GOT3 (cell line): Measurements from ENCODE around the gene ZNF652.
"Not testable (repeated sequence)": the region's sequence is repeated elsewhere in the genome, so short reads cannot be mapped to it uniquely, and the experiment has no call there.

ENCODE experiments used
- DNase-seq: peaks from one replicate; lab custom pipeline; 2025; ENCODE audit warnings: mixed read lengths; lab: John Stamatoyannopoulos, UW

Gene ZNF652

DNA sequence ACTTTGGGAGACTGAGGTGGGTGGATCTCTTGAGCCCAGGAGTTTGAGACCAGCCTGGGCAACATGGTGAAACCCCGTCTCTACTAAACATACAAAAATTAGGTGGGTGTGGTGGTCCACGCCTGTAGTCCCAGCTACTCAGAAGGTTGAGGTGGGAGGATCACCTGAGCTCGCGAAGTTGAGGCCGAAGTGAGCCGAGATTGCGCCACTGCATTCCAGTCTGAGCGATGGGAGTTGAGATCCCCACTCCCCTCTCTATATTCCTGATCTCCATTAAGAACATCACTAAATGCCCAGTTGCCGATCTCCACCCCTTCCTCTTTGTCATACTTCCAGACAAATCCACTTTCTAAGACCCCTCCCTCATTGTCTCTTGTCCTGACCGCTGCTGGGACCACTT, 24.3 kb upstream of the ZNF652 start:
- no peak for DNase-seq

DNA sequence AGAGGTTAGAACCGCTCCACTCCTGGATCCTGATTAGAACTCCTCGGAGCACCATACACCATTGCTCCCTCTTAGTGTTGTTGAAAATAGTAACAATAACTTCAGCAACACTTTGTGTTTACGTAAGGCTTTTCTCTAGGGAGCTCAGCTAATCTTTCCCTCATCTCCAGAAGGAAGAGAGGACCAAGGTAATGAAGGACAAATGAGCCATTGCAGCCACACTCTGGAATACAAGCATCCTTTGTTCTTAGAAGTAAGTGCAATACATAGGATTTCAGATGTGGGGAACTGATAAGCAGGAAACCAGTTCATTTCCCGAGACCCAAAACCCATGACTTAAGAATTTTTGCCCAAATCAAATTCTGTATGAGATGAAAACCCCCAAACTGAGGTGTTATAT, 22.9 kb upstream of the ZNF652 start:
- no peak for DNase-seq

DNA sequence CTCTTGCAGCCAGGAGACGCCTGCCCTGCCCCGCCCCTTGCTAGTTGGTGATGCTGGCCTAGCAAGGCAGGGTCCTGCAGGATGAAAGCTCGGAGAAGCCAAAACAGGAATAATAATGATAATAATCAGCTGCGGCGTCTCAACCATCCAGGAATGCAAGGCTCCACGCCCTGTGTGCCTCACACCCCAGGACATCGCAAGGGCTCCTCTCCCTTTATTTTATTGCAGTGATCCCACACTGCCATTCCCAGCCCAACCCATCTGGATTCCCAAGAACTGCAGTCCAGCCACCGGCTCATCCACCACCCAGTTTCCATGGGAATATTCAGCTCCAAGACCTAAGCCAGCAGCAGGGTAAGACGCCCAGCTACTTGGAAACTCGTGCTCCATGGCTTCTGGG, 21.0 kb upstream of the ZNF652 start:
- no peak for DNase-seq

DNA sequence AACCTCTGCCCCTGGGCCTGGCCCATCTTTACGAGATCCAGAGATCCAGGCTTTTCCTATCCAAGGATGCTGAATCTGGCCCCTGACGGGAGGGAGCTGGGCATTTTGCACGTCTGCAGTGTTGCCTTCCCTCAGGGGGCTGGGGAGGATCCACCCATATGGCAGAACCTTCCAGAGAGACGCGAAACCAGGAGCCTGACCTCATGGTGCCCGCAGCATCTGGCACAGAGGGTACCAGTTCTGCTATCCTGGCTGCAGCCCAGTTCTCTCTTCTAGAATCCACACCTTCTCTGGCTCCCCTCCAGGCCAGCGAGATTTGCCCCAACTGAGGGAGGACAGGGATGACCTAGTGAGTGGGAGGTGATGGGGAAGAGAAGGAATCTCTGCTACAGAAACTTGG, 20.5 kb upstream of the ZNF652 start:
- no peak for DNase-seq

DNA sequence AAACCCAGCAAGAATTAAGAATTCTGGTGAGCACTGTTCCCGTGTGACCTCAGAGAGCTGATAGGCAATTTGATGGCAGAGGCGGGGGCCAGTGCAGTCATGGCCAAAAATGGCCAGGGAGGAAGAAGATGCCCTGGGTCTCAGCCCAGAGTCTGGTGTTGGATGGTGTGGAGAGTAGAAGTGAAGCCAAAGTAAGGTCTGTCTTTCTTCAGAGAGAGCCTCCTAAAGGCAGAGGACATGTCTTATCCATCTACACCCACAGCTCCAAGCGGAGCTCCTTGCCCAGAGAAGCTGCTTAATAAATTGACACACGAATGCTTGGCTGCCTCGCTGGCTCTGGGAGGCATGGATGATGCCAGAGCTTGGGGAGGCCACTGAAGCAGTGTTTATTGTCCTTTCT, 19.7 kb upstream of the ZNF652 start:
- DNase-seq, result no peak

DNA sequence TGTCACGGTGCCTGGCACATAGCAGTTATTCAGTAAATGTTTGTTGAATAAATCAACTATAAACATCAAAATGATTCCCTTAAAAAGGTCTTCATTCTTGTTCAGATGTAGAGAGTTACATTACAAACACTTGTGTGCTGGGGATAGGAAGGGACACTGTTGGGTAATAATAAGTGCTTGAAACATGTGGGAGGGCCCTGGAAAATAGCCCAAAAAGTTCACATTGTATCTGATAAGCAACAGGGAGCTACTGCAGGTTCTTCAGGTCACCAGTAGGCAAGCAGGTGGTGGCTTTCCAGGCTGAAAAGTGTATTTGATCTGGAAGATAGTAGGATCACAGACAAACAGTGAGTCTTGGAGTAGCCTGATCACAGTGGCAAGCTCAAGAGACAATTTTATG, 19.0 kb upstream of the ZNF652 start:
- DNase-seq, result no peak

DNA sequence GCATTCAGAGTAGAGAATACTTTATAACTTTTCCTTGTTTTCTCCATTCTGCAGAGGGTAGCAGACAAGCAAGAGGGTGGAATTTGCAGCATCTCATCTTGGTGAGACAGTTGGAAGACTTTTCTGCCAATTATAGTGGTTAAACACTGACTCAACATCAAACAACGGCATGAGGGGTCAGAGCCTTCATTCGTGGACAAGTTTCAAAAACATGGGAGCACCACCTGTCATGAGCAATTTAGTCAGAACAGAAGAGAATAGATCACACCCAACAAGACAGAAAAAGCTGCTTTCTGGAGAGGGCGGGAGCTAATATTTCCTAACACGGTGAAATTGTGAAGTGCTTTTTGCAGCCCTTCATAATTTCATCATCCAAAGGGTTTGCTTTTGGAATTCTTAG, 17.9 kb upstream of the ZNF652 start:
- no peak for DNase-seq

DNA sequence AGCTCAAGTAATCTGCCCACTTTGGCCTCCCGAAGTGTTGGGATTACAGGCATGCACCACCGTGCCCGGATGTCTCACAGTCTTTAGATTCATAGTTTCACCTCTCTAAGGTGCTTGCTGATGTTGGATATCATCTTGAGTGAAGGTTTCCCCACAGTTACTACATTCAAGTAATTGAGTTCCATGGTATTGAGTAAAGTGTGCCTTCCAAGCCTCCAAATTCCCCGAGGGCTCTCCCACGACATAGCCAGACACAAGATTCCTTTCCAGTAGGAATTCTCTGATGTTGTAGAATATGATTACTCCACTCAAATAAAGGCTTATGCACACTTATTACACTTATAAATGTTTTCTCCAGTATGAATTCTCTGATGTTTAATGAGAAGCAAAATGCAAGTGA, 16.3 kb upstream of the ZNF652 start:
- no peak for DNase-seq

DNA sequence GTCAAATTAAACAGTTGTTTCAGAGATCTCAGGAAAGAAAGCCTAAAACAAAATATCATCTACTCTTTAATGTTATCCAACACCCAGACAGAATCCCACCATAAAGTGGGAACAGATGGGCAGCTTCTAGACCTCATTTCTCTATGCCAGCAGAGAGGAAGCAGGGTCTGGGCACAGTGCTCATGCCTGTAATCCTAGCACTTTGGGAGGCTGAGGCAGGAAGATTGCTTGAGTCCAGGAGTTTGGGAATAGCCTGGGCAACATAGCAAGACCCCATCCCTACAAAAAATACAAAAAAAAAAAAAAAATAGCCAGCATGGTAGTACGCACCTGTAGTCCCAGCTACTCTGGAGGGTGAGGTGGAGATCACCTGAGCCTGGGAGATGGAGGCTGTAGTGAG, 13.5 kb upstream of the ZNF652 start:
- no peak for DNase-seq

DNA sequence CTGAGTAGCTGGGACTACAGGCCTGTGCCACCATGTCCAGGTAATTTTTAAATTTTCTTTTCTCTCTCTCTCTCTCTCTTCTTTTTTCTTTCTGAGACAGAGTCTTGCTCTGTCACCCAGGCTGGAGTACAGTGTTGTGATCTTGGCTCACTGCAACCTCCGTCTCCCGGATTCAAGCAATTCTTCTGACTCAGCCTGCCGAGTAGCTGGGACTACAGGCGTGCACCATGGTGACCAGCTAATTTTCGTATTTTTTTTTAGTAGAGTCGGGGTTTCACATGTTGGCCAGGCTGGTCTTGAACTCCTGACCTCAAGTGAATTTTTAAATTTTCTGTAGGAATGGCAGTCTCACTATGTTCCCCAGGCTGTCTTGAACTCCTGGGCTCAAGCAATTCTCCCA, 11.1 kb upstream of the ZNF652 start:
- no peak for DNase-seq

DNA sequence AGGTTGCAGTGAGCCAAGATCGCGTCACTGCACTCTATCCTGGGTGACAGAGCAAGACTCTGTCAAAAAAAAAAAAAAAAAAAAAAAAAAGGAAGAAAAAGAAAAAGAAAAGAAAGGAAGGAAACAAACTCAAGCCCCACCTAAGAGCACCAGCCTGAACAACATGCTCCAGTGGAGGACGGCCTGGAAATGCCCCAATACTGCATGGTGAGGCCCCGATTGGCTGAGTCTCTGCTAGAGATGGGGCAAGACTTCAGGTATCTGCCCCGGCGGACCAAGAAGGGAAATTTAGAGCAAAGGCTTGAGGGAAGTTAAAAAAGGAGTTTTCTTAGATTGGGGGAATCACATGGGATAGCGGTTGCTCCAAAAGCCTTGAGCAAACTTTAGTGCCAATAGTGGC, 10.4 kb upstream of the ZNF652 start:
- DNase-seq, result no peak

DNA sequence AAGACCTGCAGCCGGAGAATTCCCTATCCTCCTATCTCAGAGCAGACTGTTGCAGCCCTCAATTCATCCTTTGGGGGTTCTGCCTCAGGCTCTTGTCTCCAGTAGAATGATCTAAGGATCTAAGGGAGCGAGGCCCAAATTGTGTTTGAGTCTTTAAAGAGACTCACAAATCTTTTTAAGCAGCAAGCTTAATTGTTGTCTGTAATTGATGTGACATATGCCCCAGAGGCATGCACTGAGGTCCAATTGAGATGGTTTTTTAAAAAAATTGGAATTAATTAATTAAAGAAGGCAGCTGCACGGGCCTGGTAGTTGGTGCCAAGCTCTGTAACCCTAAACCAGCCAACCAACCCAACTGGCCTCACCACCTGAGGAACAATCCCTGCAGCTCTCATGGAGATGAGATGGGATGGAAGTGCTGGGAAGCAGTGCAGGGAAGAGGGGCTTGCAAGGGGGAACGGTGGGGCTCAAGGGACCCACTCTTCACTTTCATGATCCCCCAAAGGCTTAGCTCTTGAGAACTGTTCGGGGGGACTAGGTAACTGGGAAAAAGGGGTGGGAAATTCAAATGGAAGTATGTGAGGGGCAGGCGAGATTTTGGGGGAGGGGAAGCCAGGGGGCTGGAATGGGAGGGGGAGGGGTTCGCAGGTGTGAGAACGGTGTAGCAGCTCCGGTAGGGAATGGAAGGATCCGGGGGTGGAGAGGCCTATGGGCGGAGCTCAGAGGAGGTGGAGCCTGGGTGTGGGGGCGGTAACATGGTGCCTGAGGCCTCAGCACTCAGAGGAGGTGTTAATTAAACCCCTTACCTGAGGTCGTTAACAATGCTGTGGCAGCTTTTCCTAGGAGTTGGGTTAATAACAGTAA, 9.2 kb upstream of the ZNF652 start:
- no peak for DNase-seq

DNA sequence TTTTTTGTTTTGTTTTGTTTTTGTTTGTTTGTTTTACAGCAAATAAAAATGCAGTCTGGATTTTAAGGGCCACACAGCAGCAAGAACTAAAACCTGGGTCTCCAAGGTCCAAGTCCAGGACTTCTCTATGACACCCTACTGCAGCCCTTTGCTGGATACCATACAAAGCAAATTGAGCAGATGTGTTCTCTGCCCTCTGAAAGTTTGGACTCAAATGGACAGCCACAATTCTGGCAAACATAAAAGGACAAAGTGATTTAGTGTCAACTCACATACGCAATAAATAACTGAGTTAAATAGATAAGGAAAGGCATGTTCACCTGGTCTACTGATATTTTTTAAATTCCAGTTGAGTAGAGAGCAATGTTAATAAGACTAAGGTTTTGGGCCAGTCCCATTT, 7.7 kb upstream of the ZNF652 start:
- no peak for DNase-seq

DNA sequence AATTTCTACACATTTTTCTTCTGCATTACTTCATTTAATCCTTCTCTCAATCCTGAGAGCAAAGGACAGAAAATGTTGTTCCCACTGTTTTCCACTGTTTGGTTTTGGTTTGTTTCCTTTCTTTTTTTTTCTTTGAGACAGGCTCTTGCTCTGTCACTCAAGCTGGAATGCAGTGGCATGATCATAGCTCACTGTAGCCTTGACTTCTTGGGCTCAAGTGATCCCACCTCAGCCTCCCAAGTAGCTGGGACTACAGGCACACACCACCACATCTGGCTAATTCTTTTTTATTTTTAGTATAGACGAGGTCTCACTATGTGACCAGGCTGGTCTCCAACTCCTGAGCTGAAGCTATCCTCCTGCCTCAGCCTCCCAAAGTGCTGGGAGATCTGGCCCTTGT, 7.0 kb upstream of the ZNF652 start:
- DNase-seq, result no peak

DNA sequence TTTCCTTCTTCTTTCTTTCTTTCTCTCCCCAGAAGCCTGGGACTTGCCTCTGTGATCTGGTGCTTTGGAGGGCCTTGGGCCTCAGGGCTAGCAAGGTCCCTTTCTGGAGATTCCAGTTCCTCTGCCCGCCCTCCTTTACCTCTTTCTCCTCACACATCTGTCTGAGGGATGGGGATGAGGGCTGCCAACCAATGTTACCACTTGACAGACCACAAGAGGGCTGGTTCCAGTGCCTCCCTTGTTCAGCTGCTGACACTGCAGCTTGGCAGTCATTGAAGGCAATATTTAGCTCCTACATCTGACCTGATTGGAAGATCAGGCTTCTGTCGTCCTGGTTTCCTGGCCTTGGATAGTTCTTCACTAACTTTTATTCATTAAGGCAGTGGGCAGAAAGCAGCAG, 3.6 kb upstream of the ZNF652 start:
- no peak for DNase-seq

DNA sequence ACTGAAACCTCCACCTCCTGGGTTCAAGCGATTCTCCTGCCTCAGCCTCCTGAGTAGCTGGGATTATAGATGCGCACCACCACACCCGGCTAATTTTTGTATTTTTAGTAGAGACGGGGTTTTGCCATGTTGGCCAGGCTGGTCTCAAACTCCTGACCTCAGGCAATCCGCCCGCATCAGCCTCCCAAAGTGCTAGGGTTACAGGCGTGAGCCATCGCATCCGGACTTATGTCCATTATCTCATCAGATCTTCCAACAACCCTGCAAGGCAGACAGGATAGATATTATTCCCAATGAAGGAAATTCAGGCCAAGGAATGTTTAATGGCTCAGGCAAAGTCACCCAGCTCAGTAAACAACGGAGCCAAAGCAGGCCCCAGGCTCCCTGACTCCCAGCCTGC, 3.1 kb upstream of the ZNF652 start:
- not testable (repeated sequence) for DNase-seq

DNA sequence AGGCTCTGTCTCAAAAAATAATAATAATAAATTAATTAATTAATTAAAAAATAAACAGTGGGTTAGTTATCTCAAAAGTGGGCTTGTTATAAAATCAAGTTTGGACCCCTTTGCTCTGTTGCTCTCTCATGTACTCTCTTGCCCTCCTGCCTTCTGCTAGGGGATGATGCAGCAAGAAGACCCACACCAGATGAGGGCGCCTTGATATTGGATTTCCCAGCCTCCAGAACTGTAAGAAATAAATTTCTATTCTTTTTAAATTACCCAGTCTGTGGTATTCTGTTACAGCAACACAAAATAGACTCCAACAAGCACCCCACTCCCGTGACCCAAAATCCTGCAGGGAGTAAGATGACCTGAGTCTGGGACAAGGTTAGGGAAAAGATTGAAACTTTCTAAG, 2.1 kb upstream of the ZNF652 start:
- DNase-seq, result no peak

DNA sequence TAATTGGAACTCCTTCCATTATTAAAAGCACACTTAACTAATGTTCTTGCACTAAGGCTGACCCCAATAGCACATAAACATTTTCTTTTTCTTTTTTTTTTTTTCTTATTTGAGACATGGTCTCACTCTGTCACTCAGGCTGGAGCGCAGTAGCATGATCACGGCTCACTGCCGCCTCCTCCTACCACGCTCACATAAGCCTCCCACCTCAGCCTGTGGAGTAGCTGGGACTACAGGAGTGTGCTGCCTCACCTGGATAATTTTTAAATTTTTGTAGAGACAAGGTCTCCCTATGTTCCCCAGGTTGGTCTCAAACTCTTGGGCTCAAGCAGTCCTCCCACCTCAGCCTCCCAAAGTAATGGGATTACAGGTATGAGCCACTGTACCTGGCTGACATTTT, 1.2 kb upstream of the ZNF652 start:
- no peak for DNase-seq

DNA sequence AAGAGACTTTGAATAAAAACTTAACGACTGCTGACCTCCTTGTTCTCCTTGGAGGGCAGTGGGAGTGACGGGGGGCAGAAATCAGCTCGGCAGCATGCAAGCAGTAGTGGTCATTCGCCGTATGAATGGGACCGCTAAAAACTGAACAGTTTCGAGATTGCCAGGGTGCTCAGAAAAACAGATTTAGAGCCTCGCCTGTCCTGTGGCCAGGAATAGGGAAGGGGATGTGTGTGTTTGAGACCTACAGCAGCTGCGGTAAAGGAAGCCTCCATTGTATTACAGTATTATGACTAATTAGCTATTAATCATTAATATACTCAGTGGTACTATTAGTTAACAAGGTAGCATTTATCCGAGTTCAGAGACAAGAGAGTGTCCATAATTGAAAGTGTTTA, 670 bp upstream of the ZNF652 start:
- DNase-seq, result no peak

DNA sequence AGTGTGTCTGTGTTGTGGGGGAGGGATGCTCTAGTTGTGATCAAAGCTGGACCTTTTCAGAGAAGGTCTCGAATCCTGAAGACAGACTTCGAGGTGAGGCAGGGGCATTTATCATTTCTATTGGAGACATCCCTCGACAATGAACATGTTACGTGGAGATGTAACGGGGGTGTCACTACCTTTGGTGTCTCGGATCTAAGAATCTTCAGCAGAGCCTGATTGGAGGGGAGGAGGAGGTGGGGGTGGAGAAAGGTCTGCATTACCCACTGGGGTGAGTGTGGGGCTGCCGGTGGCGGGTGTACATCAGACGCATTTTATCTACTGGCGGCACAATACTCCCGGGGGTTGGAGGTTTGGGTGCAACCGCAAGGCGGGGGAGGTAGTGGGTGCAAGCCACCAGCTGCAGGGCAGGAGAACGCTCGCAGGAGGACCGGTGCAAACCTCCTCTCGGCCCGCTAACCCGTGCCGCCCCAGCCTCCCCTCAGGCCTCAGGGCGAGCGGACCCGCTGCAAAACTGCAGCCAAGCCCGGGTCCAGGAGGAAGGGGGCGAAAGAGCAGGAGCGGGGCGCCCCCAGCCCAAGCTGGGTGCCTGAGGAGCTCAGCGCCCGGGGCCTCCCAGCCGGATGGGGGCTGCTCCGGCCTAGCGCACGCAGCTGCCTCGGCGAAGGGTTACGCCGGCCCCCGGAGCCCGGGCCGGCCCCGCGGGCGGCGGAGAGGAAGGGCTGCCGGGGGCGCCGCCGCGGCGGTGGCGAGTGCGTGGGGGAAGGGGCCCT, 735 bp downstream of the ZNF652 start:
- no peak for DNase-seq

DNA sequence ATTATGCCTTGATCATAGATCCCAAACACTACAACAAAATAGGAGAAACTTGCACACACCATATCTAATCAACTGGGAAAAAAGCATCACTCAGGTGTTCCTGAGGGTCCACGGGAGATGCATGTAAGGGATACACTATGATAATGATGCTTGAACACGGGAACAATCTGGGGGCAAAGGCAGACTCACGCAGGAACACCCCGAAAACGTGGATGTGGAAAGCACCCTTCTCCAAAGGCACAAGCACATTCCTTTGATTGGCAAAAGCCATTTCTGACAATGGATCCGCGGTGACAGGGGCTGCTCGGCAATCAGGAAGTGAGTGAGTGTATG, 1.3 kb downstream of the ZNF652 start:
- no peak for DNase-seq

DNA sequence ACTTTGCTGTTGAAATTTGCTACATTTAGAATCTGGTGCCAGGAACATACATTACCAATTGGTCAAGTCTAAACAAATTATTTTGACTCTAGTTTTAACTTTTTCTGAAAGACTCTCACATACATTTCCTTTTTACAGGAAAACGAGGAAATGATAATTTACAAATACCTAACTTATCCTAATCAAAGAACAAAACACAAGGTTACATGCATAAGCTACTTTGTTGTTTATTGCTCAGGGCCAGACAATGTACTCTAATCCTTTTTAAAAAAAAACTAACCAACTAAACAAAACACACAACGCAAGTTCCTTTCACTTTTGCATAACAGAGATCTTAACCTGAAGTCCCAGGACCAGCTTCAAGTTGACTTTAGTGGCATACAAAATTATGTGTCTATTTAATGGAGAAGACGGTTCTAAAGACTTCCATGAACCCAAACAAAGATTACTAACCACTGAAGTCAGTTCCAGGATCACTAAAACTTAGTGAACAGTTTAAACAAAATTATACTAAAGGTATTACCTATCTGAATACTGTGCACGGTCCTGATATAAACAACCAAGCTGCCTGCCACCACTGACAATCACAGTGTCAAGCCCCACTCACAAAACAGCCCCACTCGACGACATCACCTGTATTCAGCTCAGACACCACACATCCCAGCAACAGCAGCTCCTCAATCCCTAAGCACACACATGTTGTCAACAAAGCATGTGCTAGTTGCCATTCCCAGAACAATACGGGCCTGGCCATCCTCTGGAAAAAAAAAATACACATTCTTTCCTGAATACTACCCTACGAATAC, 1.9 kb downstream of the ZNF652 start:
- DNase-seq, result no peak
